GM23338 (cell line): ENCODE measurements around the gene CDK5R1. TPM values are rescaled to one million over a fixed set of nuclear protein-coding genes. Genes with fewer than 3 reads are reported as not detected.

Experiments used
- CTCF ChIP-seq, 2 experiments: fragments of 200-600 bp in 1 of 2; sonication (generic) in 1 of 2; conservative IDR thresholded peaks; 2 replicates each; pipeline versions ENCODE4 v1.5.1 to v1.6.1; 2016 to 2017; ENCODE audit warnings: antibody characterized with exemption in 2 of 2, low read depth in 2 of 2, mild to moderate bottlenecking in 2 of 2, moderate library complexity in 1 of 2
- ETS1 ChIP-seq: IDR thresholded peaks from 2 replicates; pipeline ENCODE4 v1.6.1; 2016; ENCODE audit warnings: antibody characterized with exemption
- EZH2 ChIP-seq: fragments of 200-600 bp; sonication (generic); IDR thresholded peaks from one replicate; pipeline ENCODE4 v1.8.0; 2017; ENCODE audit warnings: antibody characterized with exemption, mild to moderate bottlenecking, low read depth; ENCODE audit not compliant: unreplicated experiment
- JUNB ChIP-seq: IDR thresholded peaks from one replicate; pipeline ENCODE4 v1.6.1; 2016; ENCODE audit warnings: antibody characterized with exemption; ENCODE audit not compliant: unreplicated experiment
- NANOG ChIP-seq: IDR thresholded peaks from 2 replicates; pipeline ENCODE4 v1.6.1; 2016; ENCODE audit warnings: antibody characterized with exemption, borderline replicate concordance
- ZNF462 ChIP-seq: fragments of 250-450 bp; sonication (Bioruptor Pico); IDR thresholded peaks from 2 replicates; pipeline ENCODE4 v1.5.0; 2020; ENCODE audit warnings: mild to moderate bottlenecking, moderate library complexity
- polyA plus RNA-seq: library from polyadenylated mRNA; unstranded; fragments of >200 nt; fragmentation: Nextera tagmentation; extraction: Ambion mirVana; gene quantifications from 2 replicates; pipeline ENCODE4 v1.2.1, GENCODE V29; 2016
- total RNA-seq: library from RNA; depleted of rRNA; stranded (reverse); fragments of >200 nt; shearing (Covaris generic); gene quantifications from 2 replicates; pipeline ENCODE4 v1.2.3, GENCODE V29; 2014

CDK5R1 gene
- total and polyA plus RNA-seq, 2 experiments from 2014 or later = 4.0 to 11.6 TPM

- no peak for TF ChIP-seq ZNF462 (CRISPR knock-in tag)
- no peak for TF ChIP-seq CTCF (conservative IDR thresholded peaks at IDR 0.05; ENCODE audit: low read depth in 2 of 2)
- no peak for TF ChIP-seq NANOG
- no peak for TF ChIP-seq ETS1
- TF ChIP-seq EZH2 = no peak
- TF ChIP-seq JUNB = no peak
These were observed 4.0 kb upstream of the CDK5R1 start (continued) for GRCh38 chr17:32482568-32483320.
